Osteoblast (primary cell): ENCODE results near the gene SAC3D1. TPM values are rescaled to one million over a fixed set of nuclear protein-coding genes. Genes with fewer than 3 reads are reported as not detected.

Experiments used
- DNase-seq: peaks from one replicate; pipeline ENCODE4 v3.0.0; 2011; ENCODE audit warnings: low spot score, mixed read lengths; ENCODE audit not compliant: insufficient read length; ENCODE audit errors: missing footprints
- H2AFZ ChIP-seq: 2 replicates; pipeline ENCODE4 v1.6.0; 2011; ENCODE audit warnings: mild to moderate bottlenecking, low read length
- H3K27ac ChIP-seq: 2 replicates; pipeline ENCODE4 v1.5.1; 2011; ENCODE audit warnings: mild to moderate bottlenecking, low read depth, low read length, moderate library complexity
- H3K27me3 ChIP-seq: 2 replicates; pipeline ENCODE4 v1.6.0; 2012; ENCODE audit warnings: mild to moderate bottlenecking, control low read depth, inconsistent platforms, low read length, moderate library complexity; ENCODE audit not compliant: insufficient read depth
- H3K36me3 ChIP-seq: 2 replicates; pipeline ENCODE4 v1.5.1; 2011; ENCODE audit warnings: mild to moderate bottlenecking, low read length, control low read depth, moderate library complexity; ENCODE audit not compliant: insufficient read depth
- H3K4me1 ChIP-seq: 2 replicates; pipeline ENCODE4 v1.5.1; 2011; ENCODE audit warnings: mild to moderate bottlenecking, low read length, control low read depth, moderate library complexity; ENCODE audit not compliant: insufficient read depth
- H3K4me2 ChIP-seq: 2 replicates; pipeline ENCODE4 v1.6.0; 2011; ENCODE audit warnings: mild to moderate bottlenecking, low read length; ENCODE audit not compliant: insufficient read depth
- H3K4me3 ChIP-seq: fragments of 200-600 bp; sonication (generic); 3 replicates; pipeline ENCODE4 v1.5.1; 2012; ENCODE audit warnings: mild to moderate bottlenecking, low read length, inconsistent platforms; ENCODE audit not compliant: insufficient read depth
- H3K79me2 ChIP-seq: 2 replicates; pipeline ENCODE4 v1.6.0; 2012; ENCODE audit warnings: mild to moderate bottlenecking, low read length, control low read depth, inconsistent platforms; ENCODE audit not compliant: insufficient read depth
- H3K9me3 ChIP-seq: 2 replicates; pipeline ENCODE4 v1.5.1; 2011; ENCODE audit warnings: low read depth, low read length, control low read depth
- H4K20me1 ChIP-seq: 2 replicates; pipeline ENCODE4 v1.6.0; 2012; ENCODE audit warnings: mild to moderate bottlenecking, low read length, control low read depth; ENCODE audit not compliant: insufficient read depth
- CTCF ChIP-seq: IDR thresholded peaks from 2 replicates; pipeline ENCODE4 v1.5.1; 2011; ENCODE audit warnings: mild to moderate bottlenecking, low read depth, low read length, moderate library complexity; ENCODE audit errors: extremely low read depth
- total RNA-seq: library from RNA; depleted of rRNA; stranded (reverse); fragments of >200 nt; gene quantifications from 2 replicates; pipeline ENCODE4 v1.2.3, GENCODE V29; 2012

SAC3D1 gene
- total RNA-seq, 1 donor, result 7.6 TPM

DNA sequence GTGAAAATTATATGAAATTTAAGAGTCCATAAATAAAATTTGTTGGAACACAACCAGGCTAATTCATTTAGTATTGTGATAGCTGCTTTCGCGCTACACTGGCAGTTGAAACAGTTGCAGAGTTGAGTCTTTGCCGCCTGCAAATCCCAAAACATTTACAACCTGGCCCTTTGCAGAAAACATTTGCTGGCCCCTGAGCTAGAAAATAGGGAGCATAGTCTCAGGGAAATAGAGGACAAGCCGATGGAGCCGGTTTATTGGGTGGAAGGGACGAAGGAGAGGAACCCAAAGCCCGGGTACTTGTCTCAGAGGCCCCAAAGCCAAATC, 527 bp upstream of the SAC3D1 start:
- peaks cover 6% of the 10 kb centered on the region for H3K36me3 ChIP-seq
- H3K4me2 ChIP-seq, result peak overlapping the region; percentile 81
- H3K9me3 ChIP-seq, result no peaks in the 10 kb centered on the region
- H3K4me1 ChIP-seq, result peaks cover 13% of the 10 kb centered on the region
- H3K4me3 ChIP-seq, result peak overlapping the region; percentile 85
- no peaks in the 10 kb centered on the region for H3K27me3 ChIP-seq
- no peaks in the 10 kb centered on the region for H4K20me1 ChIP-seq
- no peak for DNase-seq
- TF ChIP-seq CTCF, result no peak
- H3K27ac ChIP-seq, result peak overlapping the region; percentile 66
- peak overlapping the region; percentile 94 for H2AFZ ChIP-seq
- peaks cover 6% of the 10 kb centered on the region for H3K79me2 ChIP-seq

DNA sequence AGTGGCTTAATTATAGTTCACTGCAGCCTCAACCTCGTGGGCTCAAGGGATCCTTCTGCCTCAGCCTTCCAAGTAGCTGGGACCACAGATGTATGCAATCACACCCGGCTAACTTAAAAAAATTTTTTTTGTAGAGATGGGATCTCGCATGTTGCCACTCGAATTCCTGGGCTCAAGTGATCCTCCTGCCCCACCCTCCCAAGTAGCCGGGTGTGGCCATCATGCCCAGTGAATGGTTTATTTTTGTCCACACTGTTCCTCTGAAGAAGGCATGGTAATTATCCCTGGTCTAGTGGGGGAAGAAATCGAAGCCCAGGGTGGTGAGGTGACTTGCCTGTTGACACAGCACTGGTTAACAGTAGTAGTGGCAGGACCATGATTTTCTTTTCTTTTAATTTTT, 1.9 kb downstream of the SAC3D1 start:
- no peak overlapping the region for H3K27ac ChIP-seq
- H4K20me1 ChIP-seq, result no peaks in the 10 kb centered on the region
- H3K4me3 ChIP-seq, result no peak overlapping the region
- no peaks in the 10 kb centered on the region for H3K27me3 ChIP-seq
- H2AFZ ChIP-seq, result no peak overlapping the region
- H3K9me3 ChIP-seq, result no peaks in the 10 kb centered on the region
- DNase-seq, result peak; percentile 4
- no peak for TF ChIP-seq CTCF
- H3K4me2 ChIP-seq, result no peak overlapping the region
- peaks cover 21% of the 10 kb centered on the region for H3K4me1 ChIP-seq
- H3K36me3 ChIP-seq, result peaks cover 5% of the 10 kb centered on the region
- peaks cover 6% of the 10 kb centered on the region for H3K79me2 ChIP-seq

DNA sequence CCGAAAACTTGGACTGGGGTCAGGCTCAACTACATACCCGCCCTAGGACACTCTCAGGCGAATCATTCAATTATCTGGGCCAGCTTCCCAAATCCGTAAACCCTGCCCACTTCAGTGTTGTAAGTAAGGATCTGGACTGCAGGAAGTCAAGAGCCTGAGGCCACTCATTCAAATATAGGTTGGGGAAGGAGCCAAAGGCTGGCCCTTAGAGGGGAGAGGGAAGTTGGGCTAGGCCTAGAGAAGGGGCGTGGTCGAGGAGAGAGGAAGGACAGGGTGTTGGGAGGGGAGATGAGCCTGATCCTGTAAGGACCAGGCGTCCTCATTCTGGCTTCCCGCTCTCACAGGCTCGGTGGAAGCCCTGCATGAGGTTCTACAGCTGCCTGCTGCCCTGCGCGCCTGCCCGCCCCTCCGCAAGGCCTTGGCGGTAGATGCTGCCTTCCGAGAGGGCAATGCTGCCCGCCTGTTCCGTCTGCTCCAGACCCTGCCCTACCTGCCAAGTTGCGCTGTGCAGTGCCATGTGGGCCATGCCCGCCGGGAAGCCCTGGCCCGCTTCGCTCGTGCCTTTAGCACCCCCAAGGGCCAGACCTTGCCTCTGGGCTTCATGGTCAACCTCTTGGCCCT, 3.0 kb downstream of the SAC3D1 start:
- TF ChIP-seq CTCF, result no peak
- DNase-seq, result peak; percentile 94

GRCh38 chr11:65045061-65045460, 4.1 kb downstream of the SAC3D1 start:
- H3K36me3 ChIP-seq, result peaks cover 2% of the 10 kb centered on the region
- no peak overlapping the region for H3K27ac ChIP-seq
- H3K27me3 ChIP-seq, result no peaks in the 10 kb centered on the region
- H3K9me3 ChIP-seq, result no peaks in the 10 kb centered on the region
- H3K4me3 ChIP-seq, result no peak overlapping the region
- TF ChIP-seq CTCF, result no peak
- H2AFZ ChIP-seq, result no peak overlapping the region
- H3K79me2 ChIP-seq, result peaks cover 6% of the 10 kb centered on the region
- H4K20me1 ChIP-seq, result no peaks in the 10 kb centered on the region
- peaks cover 21% of the 10 kb centered on the region for H3K4me1 ChIP-seq
- no peak overlapping the region for H3K4me2 ChIP-seq
- no peak for DNase-seq

More for the DNA sequence above, 3.0 kb downstream of the SAC3D1 start:
- Histone ChIP-seq H3K4me1 (peaks cover 21% of the 10 kb centered on the region), H3K4me2 (no peak overlapping the region), H3K36me3 (peaks cover 2% of the 10 kb centered on the region), H2AFZ (no peak overlapping the region), H4K20me1 (no peaks in the 10 kb centered on the region), H3K27me3 (no peaks in the 10 kb centered on the region), H3K79me2 (peaks cover 6% of the 10 kb centered on the region), H3K9me3 (no peaks in the 10 kb centered on the region), H3K27ac (no peak overlapping the region), H3K4me3 (no peak overlapping the region)
